ENCODE data around the gene RHOT1.

The RHOT1 gene

GRCh38 chr17:32274643-32275042 is 132.3 kb downstream of the RHOT1 start:
- no peak for DNase-seq
